IPS-20b (cell line): ENCODE data around the gene RPS6KA5.
"Not testable (repeated sequence)": the region's sequence is repeated elsewhere in the genome, so short reads cannot be mapped to it uniquely, and the experiment has no call there.

Source experiments
- H3K27ac ChIP-seq: one replicate; pipeline ENCODE4 v1.5.1; 2013; ENCODE audit warnings: low read length
- H3K27me3 ChIP-seq: 2 replicates; pipeline ENCODE4 v1.6.1; 2013; ENCODE audit warnings: mild to moderate bottlenecking, low read length, inconsistent platforms; ENCODE audit not compliant: insufficient read depth
- H3K36me3 ChIP-seq: 2 replicates; pipeline ENCODE4 v1.6.1; 2013; ENCODE audit warnings: low read depth, mild to moderate bottlenecking, inconsistent platforms, low read length, moderate library complexity; ENCODE audit not compliant: insufficient read depth
- H3K4me1 ChIP-seq: 2 replicates; pipeline ENCODE4 v1.6.1; 2013; ENCODE audit warnings: mild to moderate bottlenecking, control low read depth, inconsistent platforms, low read length, moderate library complexity; ENCODE audit not compliant: insufficient read depth
- H3K4me3 ChIP-seq: 2 replicates; pipeline ENCODE4 v1.5.1; 2013; ENCODE audit warnings: mild to moderate bottlenecking, low read length, inconsistent platforms
- H3K9ac ChIP-seq: 2 replicates; pipeline ENCODE4 v1.6.1; 2013; ENCODE audit warnings: low read depth, mild to moderate bottlenecking, inconsistent platforms, low read length, moderate library complexity
- H3K9me3 ChIP-seq: 2 replicates; pipeline ENCODE4 v1.6.1; 2013; ENCODE audit warnings: mild to moderate bottlenecking, low read depth, low read length, inconsistent platforms; ENCODE audit not compliant: insufficient read depth

RPS6KA5 gene

DNA sequence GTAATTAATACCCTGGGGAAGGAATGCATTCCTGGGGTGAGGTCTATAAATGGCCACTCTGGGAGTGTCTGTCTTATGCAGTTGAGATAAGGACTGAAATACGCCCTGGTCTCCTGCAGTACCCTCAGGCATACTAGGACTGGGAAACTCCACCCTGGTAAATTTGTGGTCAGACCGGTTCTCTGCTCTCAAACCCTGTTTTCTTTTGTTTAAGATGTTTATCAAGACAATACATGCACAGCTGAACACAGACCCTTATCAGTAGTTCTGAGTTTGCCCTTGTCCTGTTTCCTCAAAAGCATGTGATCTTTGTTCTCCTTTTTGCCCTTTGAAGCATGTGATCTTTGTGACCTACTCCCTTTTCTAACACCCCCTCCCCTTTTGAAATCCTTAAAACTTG, 106.8 kb downstream of the RPS6KA5 start:
- not testable (repeated sequence) for H3K9ac ChIP-seq, H3K27me3 ChIP-seq, H3K4me1 ChIP-seq, H3K4me3 ChIP-seq, H3K27ac ChIP-seq, H3K36me3 ChIP-seq
- peaks cover 15% of the 10 kb centered on the region; the same call in 1 of the 2 replicates for H3K9me3 ChIP-seq

- Histone ChIP-seq H3K27me3 (no peaks in the 10 kb centered on the region), H3K9me3 (peaks cover 20% of the 10 kb centered on the region), H3K4me3 (no peak overlapping the region), H3K36me3 (no peaks in the 10 kb centered on the region), H3K9ac (no peak overlapping the region), H3K27ac (no peak overlapping the region), H3K4me1 (no peaks in the 10 kb centered on the region)
These were observed 117.1 kb downstream of the RPS6KA5 start for GRCh38 chr14:90943367-90943766.

- Histone ChIP-seq H3K9ac (no peak overlapping the region), H3K9me3 (peaks cover 24% of the 10 kb centered on the region), H3K4me3 (no peak overlapping the region), H3K27me3 (no peaks in the 10 kb centered on the region), H3K4me1 (no peaks in the 10 kb centered on the region), H3K36me3 (no peaks in the 10 kb centered on the region), H3K27ac (no peak overlapping the region)
These were observed 117.9 kb downstream of the RPS6KA5 start for GRCh38 chr14:90942511-90942910.

- Histone ChIP-seq H3K9ac (no peak overlapping the region), H3K4me1 (no peaks in the 10 kb centered on the region), H3K9me3 (peaks cover 28% of the 10 kb centered on the region), H3K36me3 (no peaks in the 10 kb centered on the region), H3K27me3 (no peaks in the 10 kb centered on the region), H3K4me3 (no peak overlapping the region), H3K27ac (no peak overlapping the region)
These were observed 118.7 kb downstream of the RPS6KA5 start for GRCh38 chr14:90941706-90942105.

GRCh38 chr14:90940318-90940962, 120.0 kb downstream of the RPS6KA5 start:
- H3K9ac ChIP-seq = no peak overlapping the region
- H3K4me3 ChIP-seq = no peak overlapping the region
- H3K9me3 ChIP-seq = peaks cover 28% of the 10 kb centered on the region
- no peak overlapping the region for H3K27ac ChIP-seq
- no peaks in the 10 kb centered on the region for H3K27me3 ChIP-seq
- no peaks in the 10 kb centered on the region for H3K4me1 ChIP-seq
- no peaks in the 10 kb centered on the region for H3K36me3 ChIP-seq

- not testable (repeated sequence) for H3K4me1 ChIP-seq, H3K4me3 ChIP-seq, H3K36me3 ChIP-seq, H3K27ac ChIP-seq, H3K9ac ChIP-seq, H3K27me3 ChIP-seq
- peaks cover 28% of the 10 kb centered on the region for H3K9me3 ChIP-seq
These were observed 121.1 kb downstream of the RPS6KA5 start for GRCh38 chr14:90939252-90939795.

DNA sequence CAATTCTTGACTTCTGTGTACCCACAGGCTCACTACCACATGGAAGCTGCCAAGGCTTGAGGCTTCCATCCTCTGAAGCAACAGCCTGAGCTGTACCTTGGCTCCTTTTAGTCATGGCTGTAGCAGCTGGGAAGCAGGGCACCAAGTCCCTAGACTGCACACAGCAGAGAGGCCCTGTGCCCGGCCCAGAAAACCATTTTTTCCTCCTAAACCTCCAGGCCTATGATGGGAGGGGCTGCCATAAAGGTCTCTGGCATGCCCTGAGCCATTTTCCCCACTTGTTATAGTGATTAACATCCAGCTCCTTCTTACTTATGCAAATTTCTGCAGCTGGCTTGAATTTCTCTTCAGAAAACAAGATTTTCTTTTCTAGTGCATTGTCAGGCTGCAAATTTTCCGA, 121.8 kb downstream of the RPS6KA5 start:
- Histone ChIP-seq H3K9ac (no peak overlapping the region), H3K4me1 (no peaks in the 10 kb centered on the region), H3K27ac (no peak overlapping the region), H3K4me3 (no peak overlapping the region), H3K9me3 (peaks cover 28% of the 10 kb centered on the region), H3K36me3 (no peaks in the 10 kb centered on the region), H3K27me3 (no peaks in the 10 kb centered on the region)

DNA sequence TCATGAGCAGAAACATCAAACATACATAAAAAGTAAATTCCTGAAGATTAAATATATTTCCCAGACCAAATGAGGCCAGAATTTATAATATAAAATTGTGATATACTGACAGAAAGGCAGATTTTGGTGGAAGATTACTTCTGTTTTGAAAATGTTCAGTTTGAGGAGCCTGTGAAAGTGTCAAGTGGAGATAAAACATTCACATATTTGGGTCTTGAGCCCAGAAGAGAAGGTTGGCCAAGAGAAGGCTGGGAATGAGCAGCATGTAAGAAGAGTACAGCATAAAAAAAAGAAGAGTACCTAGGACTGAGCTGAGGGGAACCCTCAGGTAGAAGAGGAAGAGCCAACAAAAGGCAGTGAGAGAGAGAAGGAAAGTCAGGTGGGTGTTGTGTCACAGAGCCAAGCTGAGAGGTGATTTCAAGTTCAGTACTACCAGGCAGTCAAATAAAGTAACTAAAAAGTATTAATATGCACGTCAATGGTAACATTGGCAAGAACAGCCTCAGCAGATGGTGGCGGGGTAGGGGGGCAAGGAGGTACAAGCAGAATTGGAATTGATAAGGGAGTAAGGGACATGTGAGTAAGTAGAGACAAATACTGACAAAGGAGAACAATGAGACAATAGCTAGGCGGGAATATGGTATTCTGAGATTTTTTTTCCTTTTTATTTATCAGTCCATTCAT, 123.5 kb downstream of the RPS6KA5 start:
- H3K36me3 ChIP-seq = no peaks in the 10 kb centered on the region

GRCh38 chr14:90924621-90925340, 135.7 kb downstream of the RPS6KA5 start:
- Histone ChIP-seq H3K4me3 (no peak overlapping the region), H3K9ac (no peak overlapping the region), H3K27ac (no peak overlapping the region), H3K4me1 (no peaks in the 10 kb centered on the region), H3K36me3 (no peaks in the 10 kb centered on the region), H3K9me3 (no peaks in the 10 kb centered on the region), H3K27me3 (no peaks in the 10 kb centered on the region)

More for the DNA sequence above, 123.5 kb downstream of the RPS6KA5 start:
- Histone ChIP-seq H3K27ac (no peak overlapping the region), H3K9me3 (peaks cover 28% of the 10 kb centered on the region), H3K4me1 (no peaks in the 10 kb centered on the region), H3K4me3 (no peak overlapping the region), H3K27me3 (no peaks in the 10 kb centered on the region), H3K9ac (no peak overlapping the region)

GRCh38 chr14:90922141-90922540, 138.3 kb downstream of the RPS6KA5 start:
- no peaks in the 10 kb centered on the region for H3K9me3 ChIP-seq
- H3K4me1 ChIP-seq = no peaks in the 10 kb centered on the region
- H3K27me3 ChIP-seq = no peaks in the 10 kb centered on the region
- H3K9ac ChIP-seq = no peak overlapping the region
- H3K4me3 ChIP-seq = no peak overlapping the region
- no peak overlapping the region for H3K27ac ChIP-seq
- H3K36me3 ChIP-seq = no peaks in the 10 kb centered on the region

DNA sequence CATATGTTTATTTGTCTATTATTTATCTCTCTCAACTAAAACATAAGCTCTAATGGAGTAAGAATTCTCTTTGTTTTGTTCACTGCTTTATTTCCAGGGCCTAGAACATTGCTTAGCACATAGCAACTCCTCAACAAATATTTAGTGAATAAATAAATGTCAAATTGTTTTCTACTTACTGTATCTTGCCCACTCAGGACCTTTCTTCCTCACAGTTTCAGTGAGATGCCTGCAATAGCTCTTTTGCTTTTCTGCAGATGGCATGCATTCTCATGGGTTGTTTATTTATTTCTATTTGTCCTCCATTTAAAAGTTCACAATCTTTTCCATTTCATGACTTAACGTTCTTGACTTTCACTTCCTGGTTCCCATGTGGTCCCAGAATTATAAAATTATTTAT, 149.3 kb downstream of the RPS6KA5 start:
- no peaks in the 10 kb centered on the region for H3K27me3 ChIP-seq
- no peaks in the 10 kb centered on the region for H3K9me3 ChIP-seq
- H3K4me3 ChIP-seq = no peak overlapping the region
- no peak overlapping the region for H3K27ac ChIP-seq
- H3K36me3 ChIP-seq = no peaks in the 10 kb centered on the region
- no peaks in the 10 kb centered on the region for H3K4me1 ChIP-seq
- H3K9ac ChIP-seq = no peak overlapping the region

- Histone ChIP-seq H3K4me3 (no peak overlapping the region), H3K27ac (no peak overlapping the region), H3K36me3 (no peaks in the 10 kb centered on the region), H3K9me3 (no peaks in the 10 kb centered on the region), H3K27me3 (no peaks in the 10 kb centered on the region), H3K9ac (no peak overlapping the region), H3K4me1 (no peaks in the 10 kb centered on the region)
These were observed 153.3 kb downstream of the RPS6KA5 start for GRCh38 chr14:90907178-90907577.
